Activated T-cell treated with anti-CD3 and anti-CD28 coated beads, Interleukin-2, amount 50 U/mL, for 48 hours (primary cell): ENCODE results near the gene ZNF654.
"Not testable (repeated sequence)": the region's sequence is repeated elsewhere in the genome, so short reads cannot be mapped to it uniquely, and the experiment has no call there.

Source experiments
- DNase-seq, 2 experiments: peaks; one replicate each; pipeline ENCODE4 v3.0.0-alpha.2; 2020

ZNF654 gene

GRCh38 chr3:88058581-88059379 lies at the start of gene ZNF654, which contains the start of gene CGGBP1:
ZNF654 (plus strand) TSS chr3:88059255; CDS start chr3:88059320, 65 bp downstream.
CGGBP1 (minus strand) TSS chr3:88059005; CDS start chr3:88055976, 3,029 bp downstream.
- peak; percentile 99 for DNase-seq

- DNase-seq: no peak
These were observed 48.2 kb upstream of the ZNF654 start for GRCh38 chr3:88010810-88011209.

GRCh38 chr3:88013592-88013991 lies 45.5 kb upstream of the ZNF654 start:
- no peak for DNase-seq

- not testable (repeated sequence) for DNase-seq
These were observed 43.4 kb upstream of the ZNF654 start for GRCh38 chr3:88015656-88016055.

GRCh38 chr3:88019024-88019423 lies 40.0 kb upstream of the ZNF654 start:
- no peak for DNase-seq

- DNase-seq: no peak
These were observed 34.0 kb upstream of the ZNF654 start for GRCh38 chr3:88025001-88025552.

- no peak for DNase-seq
These were observed 30.2 kb upstream of the ZNF654 start for GRCh38 chr3:88028876-88029275.

GRCh38 chr3:88030210-88030609 lies 28.8 kb upstream of the ZNF654 start:
- no peak for DNase-seq

- DNase-seq: no peak
These were observed 27.4 kb upstream of the ZNF654 start for GRCh38 chr3:88031642-88032077.

GRCh38 chr3:88032245-88032644 lies 26.8 kb upstream of the ZNF654 start:
- DNase-seq: no peak

- DNase-seq: no peak
These were observed 26.0 kb upstream of the ZNF654 start for GRCh38 chr3:88033079-88033478.

GRCh38 chr3:88033808-88034207 lies 25.2 kb upstream of the ZNF654 start:
- DNase-seq: no peak

GRCh38 chr3:88034491-88035275 lies 24.4 kb upstream of the ZNF654 start:
- no peak for DNase-seq

- DNase-seq: no peak
These were observed 22.8 kb upstream of the ZNF654 start for GRCh38 chr3:88036221-88036620.

- no peak for DNase-seq
These were observed 20.5 kb upstream of the ZNF654 start for GRCh38 chr3:88038566-88038965.

- no peak for DNase-seq
These were observed 18.5 kb upstream of the ZNF654 start for GRCh38 chr3:88040529-88040928.

- DNase-seq: no peak
These were observed 18.1 kb upstream of the ZNF654 start for GRCh38 chr3:88041005-88041404.

- no peak for DNase-seq
These were observed 14.6 kb upstream of the ZNF654 start for GRCh38 chr3:88044411-88044810.

- DNase-seq: no peak
These were observed 12.3 kb upstream of the ZNF654 start for GRCh38 chr3:88046766-88047165.

GRCh38 chr3:88057630-88058305 lies 1.3 kb upstream of the ZNF654 start:
- DNase-seq: no peak

- DNase-seq: no peak
These were observed 812 bp upstream of the ZNF654 start for GRCh38 chr3:88058306-88058580.

GRCh38 chr3:88059380-88060170 lies 520 bp downstream of the ZNF654 start:
- peak in 1 of 2 experiments; percentile 36 for DNase-seq
